MM.1S (cell line): Measurements from ENCODE around the gene TNIP3.

ENCODE experiments used
- DNase-seq: peaks from one replicate; pipeline ENCODE4 v3.0.0-alpha.2; 2015
- H2AFZ ChIP-seq: fragments of 300-600 bp; sonication (generic); 2 replicates; pipeline ENCODE4 v1.6.0; 2016; ENCODE audit warnings: antibody characterized with exemption, low read length
- H3F3A ChIP-seq: fragments of 300-600 bp; sonication (generic); 2 replicates; pipeline ENCODE4 v1.6.1; 2016; ENCODE audit warnings: mild to moderate bottlenecking, antibody characterized with exemption, low read length, moderate library complexity, mixed read lengths; ENCODE audit not compliant: insufficient read depth
- H3K27ac ChIP-seq: fragments of 300-600 bp; sonication (generic); 2 replicates; pipeline ENCODE4 v1.5.1; 2016; ENCODE audit warnings: mild to moderate bottlenecking, low read length
- H3K27me3 ChIP-seq: fragments of 300-600 bp; sonication (generic); replicated peaks from 2 replicates; pipeline ENCODE4 v1.6.0; 2016; ENCODE audit warnings: low read length; ENCODE audit not compliant: insufficient read depth
- H3K36me3 ChIP-seq: fragments of 300-600 bp; sonication (generic); replicated peaks from 2 replicates; pipeline ENCODE4 v1.6.1; 2016; ENCODE audit warnings: mild to moderate bottlenecking, low read length, mixed read lengths; ENCODE audit not compliant: insufficient read depth
- H3K4me1 ChIP-seq: fragments of 300-600 bp; sonication (generic); 2 replicates; pipeline ENCODE4 v1.6.1; 2016; ENCODE audit warnings: low read length, mixed read lengths
- H3K4me2 ChIP-seq: fragments of 300-600 bp; sonication (generic); 2 replicates; pipeline ENCODE4 v1.6.0; 2016; ENCODE audit warnings: low read depth, low read length
- H3K4me3 ChIP-seq: fragments of 300-600 bp; sonication (generic); 2 replicates; pipeline ENCODE4 v1.5.1; 2016; ENCODE audit warnings: low read length, mixed read lengths
- H3K79me2 ChIP-seq: fragments of 300-600 bp; sonication (generic); 2 replicates; pipeline ENCODE4 v1.6.1; 2016; ENCODE audit warnings: mixed run types, low read length, mixed read lengths
- H3K9ac ChIP-seq: fragments of 300-600 bp; sonication (generic); 2 replicates; pipeline ENCODE4 v1.6.1; 2016; ENCODE audit warnings: low read length, mixed read lengths
- H3K9me2 ChIP-seq: fragments of 300-600 bp; sonication (generic); replicated peaks from 2 replicates; pipeline ENCODE4 v1.6.1; 2016; ENCODE audit warnings: mild to moderate bottlenecking, low read length, mixed read lengths; ENCODE audit not compliant: insufficient read depth
- H3K9me3 ChIP-seq: fragments of 300-600 bp; sonication (generic); replicated peaks from 2 replicates; pipeline ENCODE4 v1.6.1; 2016; ENCODE audit warnings: mild to moderate bottlenecking, low read length, mixed read lengths; ENCODE audit not compliant: insufficient read depth
- H4K20me1 ChIP-seq: fragments of 300-600 bp; sonication (generic); 2 replicates; pipeline ENCODE4 v1.6.1; 2016; ENCODE audit warnings: mild to moderate bottlenecking, low read length, moderate library complexity, mixed read lengths; ENCODE audit not compliant: insufficient read depth
- CTCF ChIP-seq: fragments of 300-600 bp; sonication (generic); IDR thresholded peaks from 2 replicates; pipeline ENCODE4 v1.5.1; 2016; ENCODE audit warnings: antibody characterized with exemption, low read length, mixed read lengths
- EZH2 ChIP-seq: fragments of 300-600 bp; sonication (generic); optimal IDR thresholded peaks from 2 replicates; pipeline ENCODE3; 2017; ENCODE audit warnings: low read depth, mild to moderate bottlenecking, antibody characterized with exemption, low read length, mixed read lengths
- EZH2phosphoT487 ChIP-seq: fragments of 300-600 bp; sonication (generic); IDR thresholded peaks from 2 replicates; pipeline ENCODE4 v1.6.1; 2018; ENCODE audit warnings: antibody characterized with exemption, low read length

The TNIP3 gene

DNA sequence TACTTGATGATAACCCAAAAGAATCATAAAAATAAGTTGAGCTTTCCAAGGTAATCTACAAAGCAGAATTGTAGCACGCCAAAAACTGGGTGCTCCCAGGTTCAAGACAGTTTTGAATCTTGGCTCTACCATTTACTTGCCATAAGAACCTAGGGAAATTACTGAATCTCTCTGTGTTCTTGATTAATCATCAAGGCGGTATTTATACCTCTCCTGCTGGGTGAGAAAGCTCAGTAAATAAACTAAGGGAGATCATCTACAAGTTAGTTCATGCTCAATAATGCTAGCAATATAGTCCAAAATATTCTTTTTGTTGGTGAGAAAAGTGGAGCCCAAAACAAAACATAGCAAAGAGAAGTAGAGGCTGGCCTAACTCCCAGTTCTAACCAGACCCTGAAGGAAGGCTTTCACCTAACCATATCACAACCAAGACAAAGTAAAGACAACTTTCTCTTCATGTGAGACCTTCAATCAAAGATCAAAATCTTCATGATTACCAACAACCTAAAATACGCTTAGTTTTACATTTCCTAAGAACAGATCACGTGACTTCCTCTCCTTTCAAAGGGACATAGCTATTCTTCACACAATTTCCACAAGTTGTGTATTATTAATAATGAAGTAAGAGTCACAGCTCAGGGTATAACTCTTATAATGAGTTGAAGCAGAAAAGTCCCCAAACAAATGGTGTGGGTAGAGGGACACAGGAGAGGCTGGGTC is 34.4 kb downstream of the TNIP3 start:
- no peak overlapping the region for H2AFZ ChIP-seq
- TF ChIP-seq EZH2 = no peak
- no peak for TF ChIP-seq CTCF
- no peak for TF ChIP-seq EZH2phosphoT487
- H4K20me1 ChIP-seq = no peaks in the 10 kb centered on the region
- H3K27ac ChIP-seq = no peak overlapping the region
- H3K9ac ChIP-seq = no peak overlapping the region
- H3K4me1 ChIP-seq = no peaks in the 10 kb centered on the region
- H3K79me2 ChIP-seq = no peaks in the 10 kb centered on the region
- no peaks in the 10 kb centered on the region for H3F3A ChIP-seq
- no peak for DNase-seq
- no peaks in the 10 kb centered on the region for H3K27me3 ChIP-seq
- no peaks in the 10 kb centered on the region for H3K9me2 ChIP-seq
- H3K36me3 ChIP-seq = no peaks in the 10 kb centered on the region
- H3K4me3 ChIP-seq = no peak overlapping the region
- no peak overlapping the region for H3K4me2 ChIP-seq
- H3K9me3 ChIP-seq = no peaks in the 10 kb centered on the region

GRCh38 chr4:121127100-121127499 is 37.0 kb downstream of the TNIP3 start:
- Histone ChIP-seq H3K9ac (no peak overlapping the region), H3K36me3 (no peaks in the 10 kb centered on the region), H3K9me2 (no peaks in the 10 kb centered on the region), H3F3A (no peaks in the 10 kb centered on the region), H4K20me1 (no peaks in the 10 kb centered on the region), H3K4me2 (no peak overlapping the region), H3K79me2 (no peaks in the 10 kb centered on the region), H3K4me3 (no peak overlapping the region), H2AFZ (no peak overlapping the region), H3K27ac (no peak overlapping the region), H3K27me3 (no peaks in the 10 kb centered on the region), H3K9me3 (no peaks in the 10 kb centered on the region), H3K4me1 (no peaks in the 10 kb centered on the region)
- TF ChIP-seq EZH2 (no peak), EZH2phosphoT487 (no peak), CTCF (no peak)
- no peak for DNase-seq

GRCh38 chr4:121126449-121127006 is 37.6 kb downstream of the TNIP3 start:
- H3K4me2 ChIP-seq = no peak overlapping the region
- H3K36me3 ChIP-seq = no peaks in the 10 kb centered on the region
- no peak overlapping the region for H2AFZ ChIP-seq
- H3K9me3 ChIP-seq = no peaks in the 10 kb centered on the region
- no peak overlapping the region for H3K9ac ChIP-seq
- no peak overlapping the region for H3K4me3 ChIP-seq
- no peak overlapping the region for H3K27ac ChIP-seq
- H3K79me2 ChIP-seq = no peaks in the 10 kb centered on the region
- no peaks in the 10 kb centered on the region for H3K4me1 ChIP-seq
- H3K27me3 ChIP-seq = no peaks in the 10 kb centered on the region
- no peak for TF ChIP-seq EZH2
- no peak for TF ChIP-seq CTCF
- no peak for TF ChIP-seq EZH2phosphoT487
- DNase-seq = no peak
- H3F3A ChIP-seq = no peaks in the 10 kb centered on the region
- H4K20me1 ChIP-seq = no peaks in the 10 kb centered on the region
- no peaks in the 10 kb centered on the region for H3K9me2 ChIP-seq
